ENCODE results near the gene DGAT2. TPM values are rescaled to one million over a fixed set of nuclear protein-coding genes. Genes with fewer than 3 reads are reported as not detected.

The DGAT2 gene
- total RNA-seq, 1 donor from 2014 or later: 0.93 TPM

GRCh38 chr11:75785187-75785586 is 16.6 kb downstream of the DGAT2 start:
- no peak for DNase-seq (ENCODE audit: low read depth, low spot score)
- H3K9me3 Mint-ChIP-seq: no peaks in the 10 kb centered on the region
- no peak overlapping the region for H3K4me3 Mint-ChIP-seq
- no peak overlapping the region for H3K27ac Mint-ChIP-seq (ENCODE audit: unreplicated experiment)
- no peaks in the 10 kb centered on the region for H3K36me3 Mint-ChIP-seq (ENCODE audit: low read depth)
- no peaks in the 10 kb centered on the region for H3K4me1 Mint-ChIP-seq
- TF ChIP-seq, protein P1, sequence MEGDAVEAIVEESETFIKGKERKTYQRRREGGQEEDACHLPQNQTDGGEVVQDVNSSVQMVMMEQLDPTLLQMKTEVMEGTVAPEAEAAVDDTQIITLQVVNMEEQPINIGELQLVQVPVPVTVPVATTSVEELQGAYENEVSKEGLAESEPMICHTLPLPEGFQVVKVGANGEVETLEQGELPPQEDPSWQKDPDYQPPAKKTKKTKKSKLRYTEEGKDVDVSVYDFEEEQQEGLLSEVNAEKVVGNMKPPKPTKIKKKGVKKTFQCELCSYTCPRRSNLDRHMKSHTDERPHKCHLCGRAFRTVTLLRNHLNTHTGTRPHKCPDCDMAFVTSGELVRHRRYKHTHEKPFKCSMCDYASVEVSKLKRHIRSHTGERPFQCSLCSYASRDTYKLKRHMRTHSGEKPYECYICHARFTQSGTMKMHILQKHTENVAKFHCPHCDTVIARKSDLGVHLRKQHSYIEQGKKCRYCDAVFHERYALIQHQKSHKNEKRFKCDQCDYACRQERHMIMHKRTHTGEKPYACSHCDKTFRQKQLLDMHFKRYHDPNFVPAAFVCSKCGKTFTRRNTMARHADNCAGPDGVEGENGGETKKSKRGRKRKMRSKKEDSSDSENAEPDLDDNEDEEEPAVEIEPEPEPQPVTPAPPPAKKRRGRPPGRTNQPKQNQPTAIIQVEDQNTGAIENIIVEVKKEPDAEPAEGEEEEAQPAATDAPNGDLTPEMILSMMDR (conservative IDR thresholded peaks at IDR 0.05): no peak
- H3K27me3 Mint-ChIP-seq (ENCODE audit: low read depth): no peaks in the 10 kb centered on the region

GRCh38 chr11:75786101-75786736 is 17.6 kb downstream of the DGAT2 start:
- no peaks in the 10 kb centered on the region for H3K4me1 Mint-ChIP-seq
- H3K27me3 Mint-ChIP-seq (ENCODE audit: low read depth): no peaks in the 10 kb centered on the region
- TF ChIP-seq, protein P1 (conservative IDR thresholded peaks at IDR 0.05): no peak
- DNase-seq (ENCODE audit: low read depth, low spot score): no peak
- no peaks in the 10 kb centered on the region for H3K9me3 Mint-ChIP-seq
- no peak overlapping the region for H3K4me3 Mint-ChIP-seq
- no peaks in the 10 kb centered on the region for H3K36me3 Mint-ChIP-seq (ENCODE audit: low read depth)
- no peak overlapping the region for H3K27ac Mint-ChIP-seq (ENCODE audit: unreplicated experiment)

DNA sequence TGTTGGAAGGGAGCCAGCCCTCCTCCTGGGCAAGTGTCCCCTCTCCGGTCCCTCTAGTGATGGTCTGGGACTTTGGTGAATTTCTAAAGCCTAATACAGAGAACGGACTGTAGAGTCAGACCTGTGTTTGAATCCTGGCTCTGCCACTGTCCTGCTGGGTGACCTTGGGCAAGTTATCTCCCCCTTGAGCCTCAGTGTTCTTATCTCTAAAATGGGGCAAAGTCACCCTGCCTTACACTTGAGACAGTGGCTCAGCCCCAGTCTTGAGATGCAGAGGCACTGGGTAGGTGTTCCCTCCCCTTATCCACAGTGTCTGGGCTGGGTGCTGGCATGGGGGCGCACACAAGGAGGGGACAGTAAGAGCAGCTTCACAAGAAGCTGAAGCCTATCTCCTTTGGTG is 20.9 kb downstream of the DGAT2 start:
- DNase-seq (ENCODE audit: low read depth, low spot score): no peak
- Mint-ChIP-seq H3K4me3 (no peak overlapping the region), H3K9me3 (no peaks in the 10 kb centered on the region), H3K4me1 (no peaks in the 10 kb centered on the region), H3K36me3 (ENCODE audit: low read depth) (no peaks in the 10 kb centered on the region), H3K27me3 (ENCODE audit: low read depth) (no peaks in the 10 kb centered on the region), H3K27ac (ENCODE audit: unreplicated experiment) (no peak overlapping the region)
- TF ChIP-seq, protein P1 (conservative IDR thresholded peaks at IDR 0.05): no peak

- Mint-ChIP-seq H3K36me3 (ENCODE audit: low read depth) (no peaks in the 10 kb centered on the region), H3K9me3 (no peaks in the 10 kb centered on the region), H3K4me1 (no peaks in the 10 kb centered on the region), H3K4me3 (no peak overlapping the region), H3K27ac (ENCODE audit: unreplicated experiment) (no peak overlapping the region), H3K27me3 (ENCODE audit: low read depth) (no peaks in the 10 kb centered on the region)
- TF ChIP-seq, protein P1 (conservative IDR thresholded peaks at IDR 0.05): no peak
- DNase-seq (ENCODE audit: low read depth, low spot score): no peak
Observed at GRCh38 chr11:75790986-75791385, 22.4 kb downstream of the DGAT2 start.

DNA sequence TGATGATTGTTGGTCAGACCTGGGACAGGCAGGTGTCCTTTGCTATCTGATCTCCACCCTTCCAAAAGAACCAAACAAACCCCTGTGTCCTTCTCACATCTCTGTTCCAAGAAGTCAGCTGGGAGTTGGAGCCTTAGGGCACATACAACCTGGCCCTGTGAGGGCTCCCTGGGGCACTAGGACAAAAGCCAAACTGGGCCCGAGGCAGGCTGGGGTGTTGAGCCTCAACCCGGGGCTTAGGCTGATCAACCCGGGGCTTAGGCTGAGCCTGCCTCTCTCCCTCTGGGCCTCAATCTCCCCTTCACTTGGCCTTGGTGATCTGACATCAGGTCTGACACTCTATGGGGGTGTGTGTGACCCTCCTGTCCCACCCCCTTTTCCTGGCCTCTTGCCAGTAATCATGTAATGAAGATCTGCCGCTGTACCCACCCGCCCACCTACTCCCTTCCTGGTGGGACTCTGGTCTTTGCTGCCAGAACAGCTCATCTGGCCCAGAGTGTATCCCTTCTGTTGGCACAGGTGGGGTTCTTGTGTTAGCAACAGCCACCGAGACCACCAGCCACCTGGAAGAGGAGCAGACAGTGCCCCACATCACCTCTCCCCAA is 23.7 kb downstream of the DGAT2 start:
- no peak overlapping the region for H3K27ac Mint-ChIP-seq (ENCODE audit: unreplicated experiment)
- no peaks in the 10 kb centered on the region for H3K9me3 Mint-ChIP-seq
- no peaks in the 10 kb centered on the region for H3K4me1 Mint-ChIP-seq
- no peak for DNase-seq (ENCODE audit: low read depth, low spot score)
- no peak overlapping the region for H3K4me3 Mint-ChIP-seq
- H3K27me3 Mint-ChIP-seq (ENCODE audit: low read depth): no peaks in the 10 kb centered on the region
- TF ChIP-seq, protein P1 (conservative IDR thresholded peaks at IDR 0.05): no peak
- H3K36me3 Mint-ChIP-seq (ENCODE audit: low read depth): no peaks in the 10 kb centered on the region

Measured in neural crest cell (in vitro differentiated cells).